Measurements from ENCODE around the gene ZCCHC17.

DNA sequence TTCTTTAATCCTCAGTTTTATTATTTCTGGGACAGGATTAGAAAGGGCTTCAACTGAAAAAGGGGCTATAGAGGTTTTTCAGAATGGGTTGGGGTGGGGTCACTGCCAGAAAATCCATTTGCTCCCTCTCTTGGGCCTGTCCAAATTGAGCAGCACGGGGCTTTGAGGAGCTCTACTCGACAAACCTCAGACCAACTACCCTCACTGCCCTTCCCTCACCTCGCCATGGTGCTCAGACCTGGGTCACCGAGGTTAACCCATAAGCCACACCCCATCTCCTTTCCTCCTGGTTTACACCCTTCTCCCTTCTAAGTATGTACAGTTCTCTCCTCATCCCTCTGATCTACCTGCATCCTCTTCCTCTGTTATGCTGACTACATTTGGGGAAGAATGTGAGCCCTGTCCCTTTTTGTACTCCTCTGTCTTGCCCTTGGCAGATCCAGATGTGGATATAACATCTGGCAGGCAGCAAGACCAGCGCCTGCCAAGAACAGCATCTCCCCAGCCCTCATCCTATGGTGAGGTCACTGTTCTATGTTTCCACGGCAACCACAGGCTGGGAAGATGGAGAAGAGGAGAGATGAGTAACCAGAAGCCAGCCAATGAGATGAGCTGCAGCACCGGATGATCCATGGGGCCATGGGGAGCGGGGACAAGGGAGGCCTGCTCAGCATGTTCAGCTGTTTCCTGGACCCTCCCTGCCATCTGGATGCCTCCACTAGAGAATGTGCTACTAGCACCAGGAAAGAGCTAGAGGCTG lies 79.7 kb downstream of the ZCCHC17 start:
- TF ChIP-seq CTCF (IDR thresholded peaks at IDR 0.05) (no peak), POLR2A (IDR thresholded peaks at IDR 0.05) (no peak)
